Measurements from ENCODE around the gene ARHGAP26.

DNA sequence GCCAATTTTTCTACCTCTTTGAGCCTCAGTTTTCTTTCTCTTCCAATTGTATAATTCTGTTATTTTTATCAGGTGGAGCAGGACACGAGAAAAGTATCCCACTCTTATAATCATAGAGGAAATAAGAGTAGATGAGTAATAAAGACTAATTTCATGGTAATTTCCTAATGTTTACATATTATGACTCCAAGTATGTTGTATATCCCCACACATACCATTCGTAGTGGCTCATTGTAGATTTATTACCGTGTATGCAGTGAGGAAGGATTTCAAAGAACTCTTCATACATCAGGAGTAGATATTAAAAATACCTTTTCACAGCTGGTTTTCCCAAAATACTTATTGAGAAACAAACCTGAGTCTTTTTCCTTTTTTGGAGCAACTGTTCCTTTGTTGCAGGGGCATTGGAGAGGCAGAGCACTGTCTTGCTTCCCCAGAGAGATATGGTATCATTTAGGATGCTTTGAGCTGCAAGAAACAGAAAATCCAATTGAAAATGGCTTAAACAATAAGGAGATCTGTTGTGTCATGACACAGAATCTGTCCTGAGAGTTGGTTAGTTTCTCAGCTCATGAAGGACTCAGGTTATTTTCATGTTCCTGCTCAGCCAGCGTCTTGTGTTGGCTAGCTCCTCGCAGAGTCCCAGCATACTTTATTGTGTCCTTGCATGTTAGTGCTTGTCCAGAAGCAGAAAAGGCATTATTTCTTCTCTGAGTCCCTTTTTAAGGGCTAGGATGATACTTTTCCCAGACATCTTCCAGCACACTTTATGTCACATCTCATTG, 291.2 kb downstream of the ARHGAP26 start:
- TF ChIP-seq, protein P1, sequence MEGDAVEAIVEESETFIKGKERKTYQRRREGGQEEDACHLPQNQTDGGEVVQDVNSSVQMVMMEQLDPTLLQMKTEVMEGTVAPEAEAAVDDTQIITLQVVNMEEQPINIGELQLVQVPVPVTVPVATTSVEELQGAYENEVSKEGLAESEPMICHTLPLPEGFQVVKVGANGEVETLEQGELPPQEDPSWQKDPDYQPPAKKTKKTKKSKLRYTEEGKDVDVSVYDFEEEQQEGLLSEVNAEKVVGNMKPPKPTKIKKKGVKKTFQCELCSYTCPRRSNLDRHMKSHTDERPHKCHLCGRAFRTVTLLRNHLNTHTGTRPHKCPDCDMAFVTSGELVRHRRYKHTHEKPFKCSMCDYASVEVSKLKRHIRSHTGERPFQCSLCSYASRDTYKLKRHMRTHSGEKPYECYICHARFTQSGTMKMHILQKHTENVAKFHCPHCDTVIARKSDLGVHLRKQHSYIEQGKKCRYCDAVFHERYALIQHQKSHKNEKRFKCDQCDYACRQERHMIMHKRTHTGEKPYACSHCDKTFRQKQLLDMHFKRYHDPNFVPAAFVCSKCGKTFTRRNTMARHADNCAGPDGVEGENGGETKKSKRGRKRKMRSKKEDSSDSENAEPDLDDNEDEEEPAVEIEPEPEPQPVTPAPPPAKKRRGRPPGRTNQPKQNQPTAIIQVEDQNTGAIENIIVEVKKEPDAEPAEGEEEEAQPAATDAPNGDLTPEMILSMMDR (IDR thresholded peaks at IDR 0.05; ENCODE audit: extremely low read depth in 1 of 2, insufficient read depth in 1 of 2, low read depth in 1 of 2, low read length in 2 of 2), result no peak
- TF ChIP-seq FOS (IDR thresholded peaks at IDR 0.05; ENCODE audit: borderline replicate concordance, insufficient read depth, low read length) (peak; percentile 83), POLR2AphosphoS5 (IDR thresholded peaks at IDR 0.05; ENCODE audit: insufficient read depth, low read depth, low read length) (no peak)
